HG03108 (cell line): ENCODE measurements around the gene STON2.

ENCODE experiments used
- ATAC-seq: cut with Tn5 transposase; IDR thresholded peaks from one replicate; pipeline ENCODE4 v1.9.1; 2021; ENCODE audit warnings: moderate library complexity; ENCODE audit not compliant: unreplicated experiment

Gene STON2

GRCh38 chr14:81337073-81337472 is 63.1 kb downstream of the STON2 start:
- no peak for ATAC-seq

DNA sequence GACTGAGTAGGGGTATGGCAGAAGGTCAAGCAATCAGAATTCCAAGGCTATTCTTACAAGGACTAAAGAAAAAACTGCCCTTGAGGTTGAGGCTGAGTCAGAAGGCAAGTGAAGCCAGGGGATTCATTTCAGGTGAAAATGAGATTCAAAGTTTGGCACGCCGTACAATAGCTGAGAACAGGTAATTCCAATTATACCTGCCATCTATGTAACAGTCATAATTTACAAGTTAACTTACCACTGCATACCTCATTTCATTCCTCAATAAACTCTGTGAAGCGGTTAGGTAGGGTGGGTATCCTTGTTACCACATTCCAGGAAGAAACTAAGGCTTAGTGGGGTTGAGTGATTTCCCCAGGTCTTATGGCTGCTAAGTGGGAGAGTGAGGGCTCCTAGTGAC is 64.1 kb downstream of the STON2 start:
- ATAC-seq = no peak

GRCh38 chr14:81332725-81333124 is 67.4 kb downstream of the STON2 start:
- ATAC-seq = no peak

DNA sequence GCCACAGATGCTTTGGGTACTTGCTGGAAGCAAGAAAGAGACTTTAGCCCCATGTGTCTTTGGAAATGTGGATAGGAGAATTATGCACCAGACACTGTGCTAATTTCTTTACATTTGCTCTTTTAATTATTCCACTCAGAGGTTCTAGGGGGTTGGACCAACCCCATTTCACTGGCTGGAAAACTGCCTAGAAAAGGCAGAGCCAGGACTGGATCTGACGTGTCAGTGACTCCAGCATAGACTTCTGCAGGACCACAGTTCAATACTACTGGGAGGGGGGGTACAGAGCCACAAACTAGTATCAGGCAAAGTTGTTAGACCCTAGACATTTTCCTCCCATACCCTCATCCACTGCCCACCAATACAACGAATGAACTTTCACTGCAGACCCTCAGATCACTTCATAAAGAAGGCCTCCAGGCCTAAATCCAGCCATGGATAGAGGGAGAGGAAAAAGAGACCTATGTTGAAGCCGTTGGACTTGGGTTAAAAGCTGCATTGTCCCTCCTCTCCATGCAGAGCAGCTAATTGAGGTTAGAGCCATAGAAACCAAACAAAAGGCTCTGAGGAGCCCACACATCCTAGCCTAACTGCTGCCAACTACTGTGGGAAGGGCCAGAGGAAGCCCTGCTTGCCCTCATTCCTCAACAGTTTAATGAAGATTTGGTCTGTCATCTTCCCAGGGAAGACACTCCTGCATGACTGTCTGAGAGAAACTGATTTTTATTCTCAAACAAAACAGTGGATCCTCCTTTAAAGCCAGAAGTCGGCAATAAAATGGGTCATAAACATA is 68.7 kb downstream of the STON2 start:
- no peak for ATAC-seq

DNA sequence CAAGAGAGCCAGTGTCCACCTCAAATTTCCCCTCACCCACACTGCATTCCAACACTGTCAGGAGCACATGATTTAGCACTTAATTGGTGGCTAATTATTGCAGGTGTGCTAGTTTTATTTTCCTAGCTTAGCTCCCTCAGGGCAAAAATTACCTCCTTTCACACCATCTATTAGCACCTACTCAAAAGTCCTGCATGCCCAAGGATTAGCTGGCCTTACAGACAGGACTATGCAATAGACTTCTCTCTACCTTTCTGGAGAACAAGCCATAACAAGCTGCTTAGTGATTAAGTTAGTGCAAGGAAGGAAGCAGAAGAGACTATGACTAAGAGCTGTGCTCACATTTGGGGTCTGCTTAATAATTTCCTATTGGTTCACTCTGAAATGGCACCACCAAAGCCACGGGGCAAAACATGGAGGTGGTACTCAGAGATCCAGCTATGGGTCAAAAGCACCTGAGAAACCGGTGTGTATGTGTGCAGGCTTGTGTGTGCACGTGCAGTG is 69.5 kb downstream of the STON2 start:
- no peak for ATAC-seq

DNA sequence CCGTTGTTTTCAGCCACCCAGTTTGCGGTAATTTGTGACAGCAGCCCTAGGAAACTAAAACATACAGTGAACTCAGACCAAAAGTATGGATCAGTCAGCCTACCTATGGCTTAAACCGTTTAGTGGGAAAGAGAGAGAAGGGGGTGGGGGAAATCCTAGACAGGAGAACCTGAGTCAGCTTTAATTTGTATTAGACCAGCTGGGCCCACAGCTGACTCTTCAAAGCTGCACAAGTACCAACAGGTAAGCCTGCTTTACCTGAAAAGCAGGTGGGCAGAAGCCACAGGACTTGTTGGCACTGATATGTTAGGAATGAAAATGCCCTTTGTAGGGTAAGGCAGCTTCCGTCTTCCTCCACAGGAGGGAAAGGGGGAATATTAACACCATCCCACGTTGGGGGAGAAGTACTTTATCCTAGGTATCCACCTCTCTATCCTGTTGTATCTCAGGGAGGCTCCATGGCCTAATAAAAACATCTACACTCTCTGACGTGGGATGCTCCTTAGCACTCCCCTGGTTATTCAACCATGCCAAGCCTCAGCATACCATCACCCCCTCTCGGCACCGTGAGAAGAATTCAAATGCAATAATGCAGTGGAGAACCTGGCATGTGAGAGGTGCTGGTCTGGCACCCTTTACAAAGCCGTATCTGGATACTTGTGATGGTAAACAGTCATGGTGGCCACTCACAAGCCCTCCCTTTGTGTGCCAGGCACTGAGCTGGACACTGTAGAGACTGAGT is 70.3 kb downstream of the STON2 start:
- no peak for ATAC-seq

DNA sequence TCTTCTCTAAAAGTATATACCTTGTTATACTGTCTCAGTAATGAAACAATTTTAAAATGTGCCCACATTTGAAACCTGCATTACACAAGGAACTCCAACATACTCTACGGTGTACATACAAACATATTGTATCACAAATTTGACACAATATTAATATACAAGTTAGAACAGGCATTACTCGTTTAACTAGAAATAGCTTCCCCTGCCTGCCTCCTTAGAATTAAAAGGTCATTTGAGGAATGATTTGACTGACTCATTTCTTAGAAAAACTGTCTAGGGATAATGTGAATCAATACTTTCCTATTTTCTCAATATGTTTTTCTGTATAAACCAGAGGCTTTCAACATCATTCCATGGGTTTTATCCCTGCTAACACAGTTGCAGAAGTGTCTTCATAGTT is 73.7 kb downstream of the STON2 start:
- ATAC-seq = no peak

GRCh38 chr14:81324011-81324410 is 76.1 kb downstream of the STON2 start:
- ATAC-seq = no peak

GRCh38 chr14:81323093-81323492 is 77.0 kb downstream of the STON2 start:
- ATAC-seq = no peak

GRCh38 chr14:81319946-81320345 is 80.2 kb downstream of the STON2 start:
- no peak for ATAC-seq

- no peak for ATAC-seq
Measured at GRCh38 chr14:81319314-81319713, 80.8 kb downstream of the STON2 start.

DNA sequence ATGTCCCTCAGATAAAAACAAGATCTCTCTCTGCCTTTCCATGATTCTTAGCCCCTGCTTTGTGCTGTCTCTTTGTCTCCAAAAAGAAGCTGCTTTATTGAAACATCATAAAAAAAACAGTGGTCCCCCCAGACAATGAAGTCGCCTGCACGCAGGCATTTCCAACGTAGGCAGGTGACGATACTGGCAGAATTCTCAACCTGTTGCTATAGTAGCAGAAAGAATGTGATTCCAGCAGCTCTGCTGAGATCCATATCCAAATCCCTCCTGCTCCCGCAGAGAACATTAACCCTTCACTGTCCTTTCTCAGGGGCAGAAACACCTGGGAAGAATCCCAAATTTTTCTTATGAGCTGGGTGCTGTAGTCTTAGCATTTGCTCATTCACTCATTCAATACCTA is 84.8 kb downstream of the STON2 start:
- no peak for ATAC-seq

GRCh38 chr14:81314443-81315175 is 85.5 kb downstream of the STON2 start:
- ATAC-seq = no peak

GRCh38 chr14:81313775-81314429 is 86.2 kb downstream of the STON2 start:
- ATAC-seq = no peak

DNA sequence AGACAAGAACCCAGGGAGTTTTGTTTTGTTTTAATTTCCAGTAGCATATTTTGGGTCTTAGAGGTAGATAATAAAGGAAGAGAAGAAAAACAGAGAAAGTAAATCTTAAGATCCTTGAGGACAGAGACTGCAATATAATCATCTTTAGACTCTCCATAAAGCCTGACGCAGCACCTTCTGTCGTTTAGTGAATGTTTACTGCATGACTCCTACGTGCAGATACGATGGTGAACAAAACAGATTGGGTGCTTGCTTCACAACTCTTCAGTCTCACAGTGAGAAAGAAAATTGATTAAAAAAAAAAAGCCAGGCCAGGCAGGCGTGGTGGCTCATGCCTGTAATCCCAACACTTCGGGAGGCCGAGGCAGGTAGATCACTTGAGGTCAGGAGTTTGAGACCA is 86.9 kb downstream of the STON2 start:
- no peak for ATAC-seq

- ATAC-seq = no peak
Measured at GRCh38 chr14:81312289-81312876, 87.7 kb downstream of the STON2 start.

DNA sequence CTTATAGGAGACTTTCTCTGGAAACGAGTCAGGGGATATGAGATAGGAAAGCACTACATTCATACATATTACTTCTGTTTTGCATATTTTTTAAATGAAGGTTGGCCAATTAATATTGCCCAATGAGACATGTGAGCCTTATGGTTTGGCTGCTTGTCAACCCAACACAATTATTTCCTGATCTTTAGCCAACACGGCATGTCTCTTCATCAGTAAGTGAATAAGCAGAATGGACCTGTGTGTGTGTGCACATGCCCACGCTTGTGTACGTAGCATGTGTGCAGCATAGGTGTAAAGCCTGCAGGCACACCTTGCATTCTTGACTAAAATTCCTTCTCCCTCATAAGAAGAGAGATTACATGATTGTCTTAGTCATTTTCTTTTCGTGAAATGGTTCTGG is 88.3 kb downstream of the STON2 start:
- no peak for ATAC-seq

GRCh38 chr14:81311141-81311540 is 89.0 kb downstream of the STON2 start:
- no peak for ATAC-seq

DNA sequence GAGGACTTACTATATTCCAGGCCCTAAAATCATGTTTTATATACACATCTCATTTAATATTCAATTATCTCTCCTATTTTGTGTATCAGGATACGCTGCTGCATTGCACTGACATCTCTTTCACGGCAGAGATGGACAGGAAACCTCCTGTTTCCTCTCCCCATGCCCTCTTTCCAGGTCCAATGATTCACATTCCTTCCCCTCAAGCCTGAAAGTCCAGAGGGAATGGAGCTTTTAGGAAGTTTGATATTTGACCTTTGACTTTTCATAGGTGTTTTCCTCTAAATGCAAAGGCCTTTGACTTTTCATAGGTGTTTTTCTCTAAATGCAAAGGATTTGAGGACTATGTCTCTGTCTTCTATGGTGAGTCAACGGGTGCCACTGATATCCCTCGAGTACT is 89.5 kb downstream of the STON2 start:
- ATAC-seq = no peak

GRCh38 chr14:81309511-81309910 is 90.6 kb downstream of the STON2 start:
- no peak for ATAC-seq

GRCh38 chr14:81305743-81306142 is 94.4 kb downstream of the STON2 start:
- ATAC-seq = no peak
